Measurements from ENCODE around the gene IFNL1.

Gene IFNL1

DNA sequence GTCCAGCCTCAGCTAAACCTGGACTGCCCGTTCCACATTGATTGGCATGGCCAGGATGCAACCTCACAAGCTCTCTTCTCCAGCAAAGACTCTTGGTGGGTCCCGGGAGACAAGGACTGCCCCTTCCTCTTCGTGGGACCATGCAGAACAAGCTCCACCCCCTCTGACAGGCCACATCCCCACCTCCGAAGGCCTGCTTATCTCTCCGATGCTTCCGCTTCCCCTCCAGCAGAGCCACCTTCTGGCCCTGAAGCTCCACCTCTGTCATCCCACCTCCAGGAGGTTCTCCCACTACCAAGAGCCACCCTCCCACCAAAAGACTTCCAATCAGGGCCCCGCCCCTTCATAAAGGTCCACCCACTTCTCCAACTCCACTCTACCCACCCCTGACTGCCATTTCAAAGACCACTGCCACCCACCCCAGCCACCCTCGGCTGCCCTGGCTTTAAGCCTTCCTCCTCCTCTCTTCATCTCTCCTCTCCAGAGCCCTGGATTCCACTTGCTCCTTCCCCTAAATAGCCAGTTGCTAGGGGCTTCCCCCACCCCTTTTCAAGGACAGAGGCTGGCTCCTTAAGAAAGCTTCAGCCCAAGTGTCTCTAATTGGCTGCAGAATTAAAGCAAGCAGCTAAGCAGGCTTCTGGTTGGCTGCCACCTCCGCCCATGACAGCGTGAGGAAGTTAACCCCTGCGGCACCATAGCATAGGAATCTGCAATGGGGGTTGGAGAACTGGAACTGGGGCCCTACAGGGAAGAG is 14.5 kb downstream of the IFNL1 start:
- Mint-ChIP-seq H3K27me3 (no peaks in the 10 kb centered on the region), H3K36me3 (ENCODE audit: low read depth) (peaks cover 12% of the 10 kb centered on the region), H3K27ac (no peak overlapping the region), H3K4me3 (no peak overlapping the region), H3K9me3 (no peaks in the 10 kb centered on the region), H3K4me1 (ENCODE audit: low read depth) (no peaks in the 10 kb centered on the region)

DNA sequence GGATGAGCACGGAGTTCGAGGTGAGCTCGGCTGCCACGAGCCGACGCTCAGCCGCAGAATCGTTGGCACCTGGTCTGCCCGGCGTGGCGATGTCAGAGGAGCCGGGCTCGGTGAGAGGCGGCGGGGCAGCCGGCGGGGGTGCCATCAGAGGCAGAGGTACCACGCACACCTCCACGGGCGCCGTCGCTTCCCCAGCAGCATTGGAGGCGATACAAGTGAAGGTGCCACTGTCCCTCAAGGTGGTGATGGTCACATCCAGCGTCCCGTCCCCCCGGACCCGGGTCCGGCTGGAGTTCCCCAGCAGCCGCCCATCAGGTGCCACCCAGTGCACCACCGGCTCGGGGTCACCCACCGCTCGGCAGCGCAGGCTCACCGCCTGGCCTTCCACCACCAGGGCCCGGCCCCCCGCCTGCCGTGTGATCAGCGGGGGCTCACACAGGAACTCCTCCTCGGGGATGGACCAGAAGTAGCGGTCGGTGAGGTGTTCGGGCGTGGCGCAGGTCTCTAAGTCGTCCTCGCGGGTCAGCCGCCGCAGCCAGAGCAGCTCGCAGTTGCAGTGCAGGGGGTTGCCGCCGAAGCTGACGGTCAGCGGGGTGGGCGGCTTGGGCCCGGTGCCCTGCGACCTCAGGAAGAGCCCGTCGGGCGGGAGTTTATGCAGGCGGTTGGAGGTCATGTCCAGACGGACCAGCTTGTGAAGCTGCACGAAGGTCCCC is 18.0 kb downstream of the IFNL1 start:
- H3K36me3 Mint-ChIP-seq (ENCODE audit: low read depth) = peaks cover 13% of the 10 kb centered on the region
- H3K27me3 Mint-ChIP-seq = no peaks in the 10 kb centered on the region
- H3K27ac Mint-ChIP-seq = no peak overlapping the region
- H3K9me3 Mint-ChIP-seq = no peaks in the 10 kb centered on the region
- peaks cover 3% of the 10 kb centered on the region for H3K4me1 Mint-ChIP-seq (ENCODE audit: low read depth)
- H3K4me3 Mint-ChIP-seq = no peak overlapping the region

GRCh38 chr19:39315933-39316332 is 19.7 kb downstream of the IFNL1 start:
- no peak overlapping the region for H3K4me3 Mint-ChIP-seq
- no peaks in the 10 kb centered on the region for H3K27me3 Mint-ChIP-seq
- no peaks in the 10 kb centered on the region for H3K9me3 Mint-ChIP-seq
- H3K36me3 Mint-ChIP-seq (ENCODE audit: low read depth) = peaks cover 13% of the 10 kb centered on the region
- no peak overlapping the region for H3K27ac Mint-ChIP-seq
- peaks cover 8% of the 10 kb centered on the region for H3K4me1 Mint-ChIP-seq (ENCODE audit: low read depth)

- Mint-ChIP-seq H3K27ac (no peak overlapping the region), H3K36me3 (ENCODE audit: low read depth) (peaks cover 13% of the 10 kb centered on the region), H3K27me3 (no peaks in the 10 kb centered on the region), H3K4me1 (ENCODE audit: low read depth) (peaks cover 12% of the 10 kb centered on the region), H3K4me3 (no peak overlapping the region), H3K9me3 (no peaks in the 10 kb centered on the region)
Measured at GRCh38 chr19:39316627-39317321, 20.6 kb downstream of the IFNL1 start.

- H3K4me3 Mint-ChIP-seq = no peak overlapping the region
Measured at GRCh38 chr19:39317476-39317875, 21.3 kb downstream of the IFNL1 start.

GRCh38 chr19:39318071-39318470 is 21.9 kb downstream of the IFNL1 start:
- Mint-ChIP-seq H3K27ac (no peak overlapping the region), H3K9me3 (no peaks in the 10 kb centered on the region), H3K4me1 (ENCODE audit: low read depth) (peaks cover 12% of the 10 kb centered on the region), H3K4me3 (no peak overlapping the region), H3K36me3 (ENCODE audit: low read depth) (peaks cover 9% of the 10 kb centered on the region), H3K27me3 (no peaks in the 10 kb centered on the region)

More at GRCh38 chr19:39317476-39317875, 21.3 kb downstream of the IFNL1 start:
- H3K9me3 Mint-ChIP-seq = no peaks in the 10 kb centered on the region
- H3K27me3 Mint-ChIP-seq = no peaks in the 10 kb centered on the region
- no peak overlapping the region for H3K27ac Mint-ChIP-seq
- H3K4me1 Mint-ChIP-seq (ENCODE audit: low read depth) = peaks cover 12% of the 10 kb centered on the region
- peaks cover 13% of the 10 kb centered on the region for H3K36me3 Mint-ChIP-seq (ENCODE audit: low read depth)

DNA sequence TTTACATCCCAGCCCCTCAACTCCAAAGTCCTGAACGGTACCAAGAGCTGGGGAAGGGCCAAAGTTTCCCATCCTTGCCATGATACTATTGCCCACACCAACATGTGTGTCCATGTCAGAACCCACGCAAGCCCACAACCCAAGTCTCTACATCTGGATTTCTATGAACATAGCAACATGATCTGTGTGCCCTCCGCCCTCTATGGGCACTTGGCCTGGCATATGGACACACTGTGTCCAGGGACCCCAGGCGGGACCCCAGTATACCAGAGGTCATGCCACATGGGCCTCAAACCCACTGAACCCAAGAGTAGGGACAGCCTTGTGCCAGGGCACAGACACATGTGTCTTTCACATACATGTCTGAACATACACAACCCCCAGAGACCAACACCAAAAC is 22.5 kb downstream of the IFNL1 start:
- peak overlapping the region; percentile 71 for H3K4me3 Mint-ChIP-seq

GRCh38 chr19:39319098-39319891 is 23.1 kb downstream of the IFNL1 start:
- no peaks in the 10 kb centered on the region for H3K9me3 Mint-ChIP-seq
- H3K27ac Mint-ChIP-seq = peak overlapping the region; percentile 34
- peaks cover 5% of the 10 kb centered on the region for H3K36me3 Mint-ChIP-seq (ENCODE audit: low read depth)

More for the DNA sequence above, 22.5 kb downstream of the IFNL1 start:
- no peaks in the 10 kb centered on the region for H3K9me3 Mint-ChIP-seq
- H3K36me3 Mint-ChIP-seq (ENCODE audit: low read depth) = peaks cover 6% of the 10 kb centered on the region
- no peaks in the 10 kb centered on the region for H3K27me3 Mint-ChIP-seq
- peaks cover 12% of the 10 kb centered on the region for H3K4me1 Mint-ChIP-seq (ENCODE audit: low read depth)
- H3K27ac Mint-ChIP-seq = peak overlapping the region; percentile 34

GRCh38 chr19:39319892-39320248 is 23.7 kb downstream of the IFNL1 start:
- Mint-ChIP-seq H3K27ac (no peak overlapping the region), H3K36me3 (ENCODE audit: low read depth) (peaks cover 5% of the 10 kb centered on the region), H3K9me3 (no peaks in the 10 kb centered on the region), H3K27me3 (no peaks in the 10 kb centered on the region), H3K4me3 (peak overlapping the region; percentile 71), H3K4me1 (ENCODE audit: low read depth) (peaks cover 12% of the 10 kb centered on the region)

More at GRCh38 chr19:39319098-39319891, 23.1 kb downstream of the IFNL1 start:
- no peaks in the 10 kb centered on the region for H3K27me3 Mint-ChIP-seq
- H3K4me3 Mint-ChIP-seq = peak overlapping the region; percentile 71
- H3K4me1 Mint-ChIP-seq (ENCODE audit: low read depth) = peaks cover 12% of the 10 kb centered on the region

- H3K36me3 Mint-ChIP-seq (ENCODE audit: low read depth) = no peaks in the 10 kb centered on the region
- H3K9me3 Mint-ChIP-seq = no peaks in the 10 kb centered on the region
- H3K27ac Mint-ChIP-seq = peak overlapping the region; percentile 76
- H3K27me3 Mint-ChIP-seq = no peaks in the 10 kb centered on the region
- H3K4me3 Mint-ChIP-seq = peak overlapping the region; percentile 75
- peaks cover 12% of the 10 kb centered on the region for H3K4me1 Mint-ChIP-seq (ENCODE audit: low read depth)
Measured at GRCh38 chr19:39321117-39321831, 25.1 kb downstream of the IFNL1 start.

- Mint-ChIP-seq H3K36me3 (ENCODE audit: low read depth) (no peaks in the 10 kb centered on the region), H3K27me3 (no peaks in the 10 kb centered on the region), H3K4me1 (ENCODE audit: low read depth) (peaks cover 12% of the 10 kb centered on the region), H3K9me3 (no peaks in the 10 kb centered on the region), H3K4me3 (peak overlapping the region; percentile 75), H3K27ac (peak overlapping the region; percentile 76)
Measured at GRCh38 chr19:39321832-39322176, 25.6 kb downstream of the IFNL1 start.

GRCh38 chr19:39324242-39324842 is 28.1 kb downstream of the IFNL1 start:
- peaks cover 12% of the 10 kb centered on the region for H3K36me3 Mint-ChIP-seq (ENCODE audit: low read depth)
- H3K4me3 Mint-ChIP-seq = no peak overlapping the region
- H3K27ac Mint-ChIP-seq = no peak overlapping the region
- no peaks in the 10 kb centered on the region for H3K9me3 Mint-ChIP-seq
- no peaks in the 10 kb centered on the region for H3K27me3 Mint-ChIP-seq
- peaks cover 24% of the 10 kb centered on the region for H3K4me1 Mint-ChIP-seq (ENCODE audit: low read depth)

DNA sequence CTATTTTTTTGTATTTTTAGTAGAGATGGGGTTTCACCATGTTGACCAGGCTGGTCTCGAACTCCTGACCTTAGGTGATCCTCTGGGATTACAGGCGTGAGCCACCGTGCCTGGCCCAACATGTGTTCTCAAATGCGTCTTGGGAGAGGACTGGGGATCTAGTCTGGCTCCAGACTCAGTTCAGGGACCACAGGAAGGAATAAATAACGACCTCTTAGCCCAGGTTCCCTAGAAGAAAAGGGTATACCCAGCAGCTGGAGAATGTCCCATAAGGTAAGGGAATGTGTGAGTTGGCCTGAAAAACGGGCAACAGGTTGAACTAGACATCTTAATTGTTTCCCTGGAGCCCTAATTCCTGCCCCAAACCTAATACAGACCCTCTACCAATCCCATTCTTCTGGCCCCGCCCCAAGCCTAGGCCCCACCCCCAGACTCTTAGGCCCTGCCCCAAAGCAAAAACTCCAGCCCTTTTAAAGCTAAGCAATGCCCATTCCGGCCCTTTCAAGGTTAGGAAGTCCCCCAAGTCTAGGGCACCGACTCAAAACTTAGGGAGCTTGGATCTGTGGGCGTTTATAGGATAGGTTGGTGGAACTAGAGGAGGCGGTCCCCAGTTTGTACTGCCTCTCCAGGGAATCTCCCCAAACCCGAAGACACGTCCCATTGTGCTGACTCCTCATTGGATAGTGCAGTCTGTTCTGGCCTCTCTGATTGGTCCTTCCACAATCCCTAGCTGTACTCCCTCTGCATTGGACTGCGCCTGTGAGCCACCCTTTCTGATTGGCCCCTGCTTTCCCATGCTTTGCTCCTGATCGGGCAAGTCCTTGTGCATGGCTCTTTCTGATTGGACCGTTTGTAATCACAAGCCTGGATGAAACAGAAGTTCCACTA is 29.8 kb downstream of the IFNL1 start:
- H3K4me3 Mint-ChIP-seq = no peak overlapping the region
- H3K27me3 Mint-ChIP-seq = no peaks in the 10 kb centered on the region
- H3K4me1 Mint-ChIP-seq (ENCODE audit: low read depth) = peaks cover 30% of the 10 kb centered on the region
- H3K36me3 Mint-ChIP-seq (ENCODE audit: low read depth) = peaks cover 15% of the 10 kb centered on the region
- no peak overlapping the region for H3K27ac Mint-ChIP-seq
- H3K9me3 Mint-ChIP-seq = no peaks in the 10 kb centered on the region
